HG02973 (cell line): Measurements from ENCODE around the gene DRC7.
"Not testable (repeated sequence)": the region's sequence is repeated elsewhere in the genome, so short reads cannot be mapped to it uniquely, and the experiment has no call there.

Experiments used
- ATAC-seq: cut with Tn5 transposase; IDR thresholded peaks from one replicate; pipeline ENCODE4 v1.9.1; 2021; ENCODE audit warnings: moderate library complexity; ENCODE audit not compliant: unreplicated experiment

The DRC7 gene

DNA sequence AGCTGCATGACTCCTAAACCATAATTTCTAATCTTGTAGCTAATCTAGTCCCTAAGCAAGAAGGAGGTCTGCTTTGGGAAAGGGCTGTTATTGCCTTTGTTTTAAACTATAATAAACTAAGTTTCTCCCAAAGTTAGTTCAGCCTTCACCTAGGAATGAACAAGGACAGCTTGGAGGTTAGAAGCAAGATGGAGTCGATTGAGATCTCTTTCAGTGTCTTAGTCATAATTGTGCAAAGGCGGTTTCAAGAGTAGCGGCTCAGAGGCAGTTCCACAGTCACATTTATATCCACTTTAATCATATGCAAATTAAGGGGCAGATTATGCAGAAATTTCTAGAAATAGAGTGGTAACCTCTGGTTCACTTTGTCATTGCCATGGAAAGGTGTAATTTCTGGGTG, 17.4 kb downstream of the DRC7 start:
- no peak for ATAC-seq

DNA sequence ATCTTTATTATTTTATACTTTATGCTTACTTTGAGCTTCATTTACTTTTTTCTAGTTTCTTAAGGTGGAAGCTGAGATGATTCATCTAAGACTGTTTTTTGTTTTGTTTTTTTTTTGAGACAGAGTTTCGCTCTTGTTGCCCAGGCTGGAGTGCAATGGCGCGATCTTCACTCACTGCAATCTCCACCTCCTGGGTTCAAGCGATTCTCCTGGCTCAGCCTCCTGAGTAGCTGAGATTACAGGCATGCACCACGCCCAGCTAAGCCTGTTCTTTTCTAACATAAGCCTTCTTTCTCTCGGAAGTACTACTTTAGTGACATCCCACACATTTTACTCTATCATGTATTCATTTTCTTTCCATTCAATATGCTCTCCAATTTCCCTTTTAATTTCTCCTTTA, 18.0 kb downstream of the DRC7 start:
- ATAC-seq = not testable (repeated sequence)

DNA sequence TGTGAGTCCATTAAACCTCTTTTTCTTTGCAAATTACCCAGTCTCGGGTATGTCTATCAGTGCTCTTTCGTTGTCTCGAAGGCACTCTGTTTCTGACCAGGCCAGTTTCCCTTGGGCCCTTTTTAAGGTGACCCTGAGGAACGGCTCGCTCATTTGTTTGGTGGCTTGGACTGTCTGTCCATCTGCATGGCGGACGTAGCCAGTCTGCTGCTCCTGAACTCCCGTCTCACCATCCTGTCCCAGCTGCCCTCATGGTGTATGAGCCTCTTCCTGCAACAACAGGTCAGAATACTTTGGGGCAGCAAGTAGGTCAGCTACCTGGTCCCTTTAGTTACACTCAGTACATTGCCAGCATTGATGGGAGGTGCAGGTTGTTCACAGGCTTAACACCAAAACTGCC, 19.0 kb downstream of the DRC7 start:
- ATAC-seq = no peak

DNA sequence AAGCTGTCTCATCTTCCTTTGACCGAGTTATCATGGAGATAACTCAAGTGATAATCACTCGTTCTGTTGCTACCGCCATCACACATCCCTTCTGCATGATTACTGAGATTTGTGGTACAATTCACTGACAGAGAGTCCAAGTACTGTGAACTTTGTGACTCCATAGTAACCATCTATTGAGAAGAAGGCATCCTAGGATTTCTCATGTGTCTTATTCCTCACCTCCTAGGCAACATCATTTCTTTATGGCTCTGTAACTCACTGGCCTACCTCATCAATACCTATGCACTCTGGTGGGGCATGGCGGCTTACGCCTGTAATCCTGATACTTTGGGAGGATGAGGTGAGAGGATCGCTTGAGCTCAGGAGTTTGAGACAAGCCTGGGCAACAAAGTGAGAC, 19.4 kb downstream of the DRC7 start:
- ATAC-seq = no peak

DNA sequence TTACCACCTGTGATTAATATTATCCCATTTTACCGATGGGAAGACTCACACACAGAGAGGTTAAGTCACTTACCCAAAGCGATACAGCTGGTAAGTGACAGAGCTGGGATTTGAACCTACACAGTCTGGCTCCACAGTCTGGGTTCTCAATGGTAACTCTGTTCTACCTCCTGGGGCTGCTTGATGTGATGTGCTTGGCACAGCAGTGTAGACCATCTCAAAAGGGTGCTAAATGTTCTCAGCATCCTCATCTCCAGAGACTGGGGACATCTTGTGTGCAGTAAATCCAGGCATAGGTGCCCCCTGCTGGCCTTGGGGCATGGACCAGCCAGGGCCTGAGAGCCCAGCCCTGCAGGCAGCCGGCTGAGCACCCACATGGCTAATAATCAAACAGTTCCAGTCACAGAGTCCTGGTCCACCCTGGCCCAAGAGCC, 25.6 kb downstream of the DRC7 start:
- no peak for ATAC-seq

DNA sequence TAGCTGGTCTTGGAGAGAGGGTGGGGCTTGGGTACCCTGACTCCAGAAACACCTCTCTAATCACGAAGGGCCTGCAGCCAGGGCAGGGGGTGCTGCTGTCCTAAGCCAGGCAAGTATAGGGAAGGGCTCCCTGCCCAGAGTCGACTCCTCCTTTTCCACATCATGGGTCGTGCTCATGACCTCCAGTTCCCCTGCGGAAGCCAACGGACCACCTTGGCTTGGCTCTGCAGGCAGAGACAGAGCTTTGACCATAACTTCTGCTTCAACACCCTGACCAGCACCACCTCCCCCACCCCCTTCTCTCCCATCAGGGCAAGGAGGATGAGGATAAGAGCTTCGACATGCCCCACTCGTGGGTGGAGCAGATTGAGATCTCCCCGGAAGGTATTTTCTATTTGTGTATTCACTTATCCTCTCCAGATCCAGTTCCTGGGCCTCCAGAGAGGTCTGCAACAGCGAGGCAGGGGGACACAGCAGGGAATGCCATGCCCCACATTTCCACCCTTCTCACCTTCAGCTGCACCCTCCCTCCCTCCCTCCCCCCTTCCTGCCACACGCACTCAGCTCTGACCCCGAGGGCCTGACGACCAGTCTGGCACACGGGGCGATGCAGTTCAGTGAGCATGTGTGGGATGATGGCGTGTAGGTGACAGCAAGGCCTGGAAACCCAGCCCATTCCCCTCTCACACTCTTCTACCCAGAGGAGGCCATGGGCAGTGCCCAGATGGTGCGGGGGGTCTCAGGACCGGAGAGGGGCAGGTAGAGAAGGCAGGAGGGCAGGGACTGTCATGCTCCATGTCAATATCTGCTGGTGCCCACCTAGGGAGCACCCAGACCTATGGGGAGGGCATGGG, 27.0 kb downstream of the DRC7 start:
- ATAC-seq = no peak

DNA sequence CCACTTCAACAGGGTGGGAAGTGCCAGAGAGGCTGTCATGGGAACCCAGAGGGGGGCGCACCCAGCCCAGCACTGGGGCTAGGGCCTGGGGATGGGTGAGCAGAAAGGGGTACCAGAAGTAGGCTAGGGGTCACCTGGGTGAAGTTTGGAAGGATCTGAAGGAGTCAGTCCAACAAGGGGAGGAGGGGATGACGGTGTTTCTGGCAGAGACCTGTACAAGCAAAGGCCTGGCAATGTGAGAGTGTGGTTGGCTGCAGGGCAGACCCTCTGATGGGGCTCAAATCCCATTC, 27.5 kb downstream of the DRC7 start:
- no peak for ATAC-seq

DNA sequence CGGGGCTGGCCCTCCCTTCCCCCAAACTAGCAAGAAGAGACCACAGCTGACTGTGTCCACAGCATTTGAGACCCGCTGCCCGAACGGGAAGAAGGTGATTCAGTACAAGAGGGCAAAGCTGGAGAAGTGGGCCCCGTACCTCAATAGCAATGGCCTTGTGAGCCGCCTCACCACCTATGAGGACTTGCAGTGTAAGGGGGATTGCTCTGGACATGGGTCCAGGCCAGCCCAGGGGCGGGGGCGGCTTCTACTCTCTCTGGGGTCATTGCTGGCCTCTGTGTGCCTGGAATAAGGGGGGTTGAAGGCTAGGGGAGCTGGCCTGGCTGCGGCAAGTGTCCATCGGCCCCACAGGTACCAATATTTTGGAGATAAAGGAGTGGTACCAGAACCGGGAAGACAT, 28.0 kb downstream of the DRC7 start:
- ATAC-seq = no peak

DNA sequence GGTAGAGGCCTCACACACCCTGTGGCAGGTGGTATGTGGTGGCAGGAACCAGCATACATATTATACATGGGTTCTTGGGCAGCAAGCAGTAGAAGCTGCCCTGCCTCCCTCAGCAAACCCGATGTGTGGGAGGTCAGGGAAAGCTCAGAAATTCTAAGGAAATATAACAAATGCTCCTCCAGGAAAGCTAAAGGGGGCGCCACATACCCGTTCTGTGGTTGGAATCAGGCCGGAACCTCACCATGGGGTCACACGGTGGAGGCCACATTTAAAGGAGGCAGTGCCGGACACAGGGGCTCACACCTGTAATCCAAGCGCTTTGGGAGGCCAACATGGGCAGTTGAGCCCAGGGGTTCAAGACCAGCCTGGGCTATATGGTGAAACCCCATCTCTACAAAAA, 28.6 kb downstream of the DRC7 start:
- no peak for ATAC-seq

DNA sequence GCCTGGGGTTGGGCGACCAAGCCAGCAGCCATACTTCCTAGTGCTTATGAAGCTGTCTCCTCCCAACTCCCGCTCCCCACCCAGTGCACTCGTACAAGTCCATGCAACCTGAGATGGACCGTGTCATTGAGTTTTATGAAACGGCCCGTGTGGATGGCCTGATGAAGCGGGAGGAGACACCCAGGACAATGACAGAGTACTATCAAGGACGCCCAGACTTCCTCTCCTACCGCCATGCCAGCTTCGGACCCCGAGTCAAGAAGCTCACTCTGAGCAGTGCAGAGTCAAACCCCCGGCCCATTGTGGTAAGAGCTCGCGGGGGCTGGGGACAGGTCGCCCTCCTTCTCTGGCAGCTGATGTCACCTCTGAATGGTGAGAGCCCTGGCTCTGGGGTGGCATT, 29.9 kb downstream of the DRC7 start:
- ATAC-seq = no peak

DNA sequence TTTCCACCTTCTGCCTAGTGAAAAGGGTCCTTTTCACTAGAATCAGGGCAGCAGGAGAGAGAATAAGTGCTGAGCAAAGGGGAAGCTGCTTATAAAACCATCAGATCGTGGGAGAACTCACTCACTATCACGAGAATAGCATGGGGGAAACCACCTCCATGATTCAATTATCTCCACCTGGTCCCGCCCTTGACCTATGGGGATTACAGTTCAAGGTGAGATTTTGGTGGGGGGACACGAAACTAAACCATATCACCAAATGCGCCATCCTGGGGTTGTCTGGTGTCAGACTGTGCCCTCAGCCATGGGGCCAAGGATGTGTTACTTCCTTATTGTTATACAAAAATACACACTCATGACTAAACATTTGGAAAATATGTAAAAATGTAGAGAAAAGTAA, 30.5 kb downstream of the DRC7 start:
- no peak for ATAC-seq

DNA sequence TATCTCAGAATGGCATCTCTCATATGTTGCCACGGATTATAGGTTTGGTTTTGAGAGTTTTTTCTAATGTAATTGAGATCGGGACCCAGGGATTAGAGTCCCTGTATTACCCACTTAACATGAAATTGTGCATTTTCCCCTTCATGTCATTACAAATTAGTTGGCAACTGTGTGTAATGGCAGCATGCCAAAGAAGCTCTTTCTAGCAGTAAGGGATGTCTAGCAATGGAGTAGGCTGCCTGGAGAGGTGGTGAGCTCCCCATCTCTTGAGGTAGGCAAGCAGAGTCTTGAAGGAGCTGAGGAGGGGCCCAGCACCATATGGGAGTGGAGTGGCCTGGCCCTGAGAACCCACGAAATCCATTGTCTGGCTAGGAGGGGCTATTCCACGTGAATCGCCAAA, 30.9 kb downstream of the DRC7 start:
- ATAC-seq = no peak

DNA sequence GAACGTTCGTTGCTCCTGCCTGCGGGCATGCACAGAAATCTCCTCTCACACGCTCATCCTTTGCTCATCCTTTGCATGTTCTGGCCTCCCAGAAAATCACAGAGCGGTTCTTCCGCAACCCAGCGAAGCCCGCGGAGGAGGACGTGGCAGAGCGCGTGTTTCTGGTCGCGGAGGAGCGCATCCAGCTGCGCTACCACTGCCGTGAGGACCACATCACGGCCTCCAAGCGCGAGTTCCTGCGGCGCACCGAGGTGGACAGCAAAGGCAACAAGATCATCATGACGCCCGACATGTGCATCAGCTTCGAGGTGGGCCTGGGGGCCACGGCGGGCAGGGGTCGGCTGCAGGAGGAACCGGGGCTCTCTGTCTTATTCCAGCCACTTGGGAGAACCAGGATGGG, 31.4 kb downstream of the DRC7 start:
- no peak for ATAC-seq

DNA sequence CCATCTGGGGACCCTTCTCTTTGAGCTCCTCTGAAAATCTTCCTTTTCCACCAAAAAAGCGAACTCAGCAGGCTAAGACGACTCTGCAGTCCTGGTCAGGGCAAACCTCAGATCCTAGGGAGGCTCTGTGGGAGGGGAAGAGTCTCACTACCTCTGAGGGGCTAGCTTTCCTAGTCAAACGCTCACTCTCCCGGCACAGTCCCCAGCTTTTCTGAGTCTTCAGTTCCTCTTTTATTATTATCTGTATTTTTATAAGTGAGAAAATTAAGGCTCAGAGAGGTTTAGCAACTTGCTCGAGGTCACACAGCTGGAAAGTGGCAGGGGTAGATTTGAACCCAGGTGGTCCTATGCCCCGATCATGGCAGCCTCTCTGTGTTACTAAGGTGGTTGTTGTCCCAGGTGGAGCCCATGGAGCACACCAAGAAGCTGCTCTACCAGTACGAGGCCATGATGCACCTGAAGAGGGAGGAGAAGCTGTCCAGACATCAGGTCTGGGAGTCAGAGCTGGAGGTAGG, 31.9 kb downstream of the DRC7 start:
- no peak for ATAC-seq

DNA sequence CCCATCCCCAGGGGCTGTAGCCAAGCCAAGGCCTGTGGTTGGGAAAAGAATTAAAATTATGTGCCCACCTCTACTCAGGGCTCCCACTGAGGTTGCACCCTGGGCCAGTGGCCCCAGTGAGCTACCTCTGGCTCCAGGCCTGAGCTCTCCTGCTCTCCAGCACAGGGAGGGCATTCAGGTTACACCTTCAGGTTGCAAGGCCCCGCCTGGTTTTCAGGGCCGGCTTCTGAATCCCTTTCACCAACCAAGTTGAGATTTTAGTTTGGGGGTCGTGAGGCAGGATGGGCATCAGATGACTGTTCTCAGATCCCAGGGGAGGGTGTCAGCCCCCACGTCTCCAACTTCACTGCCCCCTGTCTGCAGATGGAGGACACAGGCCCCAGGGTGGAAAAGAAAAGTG, 33.0 kb downstream of the DRC7 start:
- ATAC-seq = no peak

DNA sequence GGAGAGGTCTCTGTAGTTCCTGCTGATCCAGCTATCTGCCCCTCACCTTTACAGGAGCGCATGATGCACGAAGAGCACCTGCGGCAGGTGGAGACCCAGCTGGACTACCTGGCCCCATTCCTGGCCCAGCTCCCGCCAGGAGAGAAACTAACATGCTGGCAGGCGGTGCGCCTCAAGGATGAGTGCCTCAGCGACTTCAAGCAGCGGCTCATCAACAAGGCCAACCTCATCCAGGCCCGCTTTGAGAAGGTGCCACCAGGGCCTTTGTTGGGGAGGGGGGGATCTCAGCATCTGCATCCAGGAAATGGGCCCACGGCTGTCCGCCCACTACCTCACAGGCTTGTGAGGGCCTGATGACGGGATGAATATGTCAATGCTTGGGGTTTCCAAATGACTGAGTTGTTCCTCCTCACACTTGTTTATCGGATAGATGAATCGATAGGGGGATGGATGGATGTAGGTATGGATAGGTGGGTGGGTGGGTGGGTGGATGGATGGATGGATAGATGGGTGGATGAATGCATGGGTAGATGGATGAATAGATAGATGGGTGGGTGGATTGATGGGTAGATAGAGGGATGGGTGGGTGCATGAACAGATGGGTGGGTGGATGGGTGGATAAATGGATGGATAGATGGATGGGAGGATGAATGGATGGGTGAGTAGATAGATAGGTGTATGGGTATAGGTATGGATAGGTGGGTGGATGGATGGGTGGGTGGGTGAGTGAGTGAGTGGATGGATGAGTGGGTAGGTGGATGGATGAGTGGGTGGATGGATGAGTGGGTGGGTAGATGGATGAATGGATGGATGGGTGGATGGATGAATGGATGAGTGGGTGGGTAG, 34.0 kb downstream of the DRC7 start:
- ATAC-seq = no peak

DNA sequence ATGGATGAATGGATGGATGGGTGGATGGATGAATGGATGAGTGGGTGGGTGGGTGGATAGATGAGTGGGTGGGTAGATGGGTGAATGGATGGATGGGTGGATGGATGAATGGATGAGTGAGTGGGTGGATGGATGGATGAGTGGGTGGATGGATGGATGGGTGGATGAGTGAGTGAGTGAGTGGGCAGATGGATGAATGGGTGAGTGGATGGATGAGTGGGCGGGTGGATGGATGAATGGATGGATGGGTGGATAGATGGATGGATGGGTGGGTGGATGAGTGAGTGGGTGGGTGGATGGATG, 34.5 kb downstream of the DRC7 start:
- no peak for ATAC-seq

DNA sequence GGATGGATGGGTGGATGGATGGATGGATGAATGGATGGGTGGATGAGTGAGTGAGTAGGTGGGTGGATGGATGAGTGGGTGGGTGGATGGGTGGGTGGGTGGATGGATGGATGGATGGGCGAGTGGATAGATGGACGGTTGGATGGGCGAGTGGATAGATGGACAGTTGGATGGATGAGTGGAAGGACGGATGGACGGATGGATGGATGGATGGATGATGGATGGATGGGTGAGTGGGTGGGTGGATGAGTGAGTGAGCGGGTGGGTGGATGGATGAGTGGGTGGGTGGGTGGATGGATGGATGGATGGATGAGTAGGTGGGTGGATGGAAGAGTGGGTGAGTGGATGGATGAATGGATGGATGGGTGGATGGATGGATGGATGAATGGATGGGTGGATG, 35.2 kb downstream of the DRC7 start:
- not testable (repeated sequence) for ATAC-seq

DNA sequence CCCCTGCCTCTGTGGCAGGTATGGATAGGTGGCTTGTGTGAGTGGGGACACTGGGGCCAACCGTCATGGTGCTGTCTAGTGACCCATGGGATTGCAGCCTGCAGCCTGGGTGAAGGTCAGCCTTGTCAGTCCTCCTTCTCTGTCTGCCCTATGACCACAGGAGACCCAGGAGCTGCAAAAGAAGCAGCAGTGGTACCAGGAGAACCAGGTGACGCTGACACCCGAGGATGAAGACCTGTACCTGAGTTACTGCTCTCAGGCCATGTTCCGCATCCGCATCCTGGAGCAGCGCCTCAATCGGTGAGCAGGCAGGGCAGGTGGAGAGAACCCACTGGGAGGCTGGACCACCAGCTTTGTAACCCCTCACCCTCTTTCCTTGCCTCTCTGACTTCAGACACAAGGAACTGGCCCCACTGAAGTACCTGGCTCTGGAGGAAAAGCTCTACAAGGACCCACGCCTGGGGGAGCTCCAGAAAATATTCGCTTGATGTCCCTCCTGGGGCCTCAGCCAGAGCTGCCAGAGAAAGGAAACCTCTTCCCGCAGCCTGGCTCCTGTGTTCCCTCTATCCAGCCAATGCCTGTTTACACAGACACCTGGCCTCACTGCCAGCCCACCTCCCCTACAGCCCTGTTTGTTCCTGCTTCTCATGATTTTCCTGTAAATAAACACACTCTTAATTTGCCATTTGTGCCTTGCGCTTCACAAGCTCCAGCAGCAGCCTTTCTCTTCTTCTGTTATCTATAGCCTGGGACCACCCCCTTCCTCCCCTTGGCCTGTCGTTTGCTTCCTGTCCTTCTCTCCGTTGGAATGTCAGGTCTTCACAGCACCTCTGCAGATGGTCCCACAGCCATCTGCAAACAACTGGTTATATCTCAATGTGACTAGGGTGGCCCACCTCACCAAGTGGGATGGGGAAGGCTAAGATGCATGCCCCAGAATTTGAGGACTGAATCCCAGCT, 36.4 kb downstream of the DRC7 start:
- no peak for ATAC-seq

DNA sequence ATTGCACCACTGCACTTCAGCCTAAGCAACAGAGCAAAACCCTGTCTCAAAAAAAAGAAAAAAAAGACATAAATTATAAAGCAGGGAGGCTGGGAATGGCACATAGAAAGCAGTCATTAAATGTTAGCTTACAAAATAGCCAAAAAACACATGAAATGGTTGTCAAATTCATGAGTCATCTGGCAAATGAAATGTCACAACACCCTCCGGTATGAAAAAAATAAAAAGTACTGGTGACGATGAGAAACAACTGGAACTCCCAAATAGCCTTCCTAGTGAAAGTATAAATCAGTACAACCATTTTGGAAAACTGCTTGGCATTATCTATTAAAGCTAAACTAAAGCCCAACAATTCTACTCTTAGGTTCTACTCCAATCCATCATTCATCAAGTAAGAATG, 37.4 kb downstream of the DRC7 start:
- no peak for ATAC-seq

DNA sequence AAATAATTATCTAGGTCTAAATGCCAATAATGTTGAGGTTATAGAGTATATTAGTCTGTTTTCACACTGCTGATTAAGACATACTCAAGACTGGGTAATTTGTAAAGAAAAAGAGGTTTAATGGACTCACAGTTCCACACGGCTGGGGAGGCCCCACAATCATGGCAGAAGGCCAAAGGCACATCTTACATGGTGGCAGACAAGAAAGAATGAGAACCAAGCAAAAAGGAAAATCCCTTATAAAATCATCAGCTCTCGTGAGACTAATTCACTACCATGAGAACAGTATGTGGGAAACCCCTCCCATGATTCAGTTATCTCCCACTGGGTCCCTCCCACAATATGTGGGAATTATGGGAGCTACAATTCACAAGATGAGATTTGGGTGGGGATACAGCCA, 38.1 kb downstream of the DRC7 start:
- ATAC-seq = no peak
